Left cardiac atrium (tissue), 4 donors: Measurements from ENCODE around the gene ADGRL2. TPM values are rescaled to one million over a fixed set of nuclear protein-coding genes. Genes with fewer than 3 reads are reported as not detected.

Source experiments
- ATAC-seq, 2 donors: fragments of 200-7000 bp; cut with Tn5 transposase; one replicate each; pipeline ENCODE4 v1.9.1; 2020; ENCODE audit warnings: mild to moderate bottlenecking in 2 of 2, moderate library complexity in 2 of 2
- DNase-seq: peaks from one replicate; pipeline ENCODE4 v3.0.0-alpha.2; 2020
- intact Hi-C, 2 donors: fragments of 100-400 bp; cut with DNase I; formaldehyde crosslinking; loops; one replicate each; pipeline versions ENCODE4 v1.14.1 to v1.15.1; 2022 to 2023
- long read RNA-seq: library from polyadenylated mRNA; unstranded; transcript quantifications from one replicate; pipeline ENCODE4 v2.0.0, GENCODE V29; 2021
- total RNA-seq, 2 donors: library from RNA; stranded (reverse); fragmentation: NEBNext Ultra II Directional; extraction: Animal tissue kit (Norgen Biotek cat#: 25700); gene quantifications; one replicate each; pipeline ENCODE4 v1.2.1, GENCODE V29; 2021
- donor health status: DM: no; HTN: yes; CAD: no.
- donor health status: DM: no; HTN: yes; CAD: no; lungs with severe emphysema.
- donor health status: DM: yes; HTN: yes; CAD: no.
- donor health status: Dilated cardiomyopathy.

ADGRL2 gene
- 10 to 100 TPM; 57.4 to 64.4 TPM for total RNA-seq
- long read RNA-seq, partial matches to known transcripts: 5 of 17 reads
- long read RNA-seq, other reads (novel, unspliced or antisense): 12 of 17 reads

DNA sequence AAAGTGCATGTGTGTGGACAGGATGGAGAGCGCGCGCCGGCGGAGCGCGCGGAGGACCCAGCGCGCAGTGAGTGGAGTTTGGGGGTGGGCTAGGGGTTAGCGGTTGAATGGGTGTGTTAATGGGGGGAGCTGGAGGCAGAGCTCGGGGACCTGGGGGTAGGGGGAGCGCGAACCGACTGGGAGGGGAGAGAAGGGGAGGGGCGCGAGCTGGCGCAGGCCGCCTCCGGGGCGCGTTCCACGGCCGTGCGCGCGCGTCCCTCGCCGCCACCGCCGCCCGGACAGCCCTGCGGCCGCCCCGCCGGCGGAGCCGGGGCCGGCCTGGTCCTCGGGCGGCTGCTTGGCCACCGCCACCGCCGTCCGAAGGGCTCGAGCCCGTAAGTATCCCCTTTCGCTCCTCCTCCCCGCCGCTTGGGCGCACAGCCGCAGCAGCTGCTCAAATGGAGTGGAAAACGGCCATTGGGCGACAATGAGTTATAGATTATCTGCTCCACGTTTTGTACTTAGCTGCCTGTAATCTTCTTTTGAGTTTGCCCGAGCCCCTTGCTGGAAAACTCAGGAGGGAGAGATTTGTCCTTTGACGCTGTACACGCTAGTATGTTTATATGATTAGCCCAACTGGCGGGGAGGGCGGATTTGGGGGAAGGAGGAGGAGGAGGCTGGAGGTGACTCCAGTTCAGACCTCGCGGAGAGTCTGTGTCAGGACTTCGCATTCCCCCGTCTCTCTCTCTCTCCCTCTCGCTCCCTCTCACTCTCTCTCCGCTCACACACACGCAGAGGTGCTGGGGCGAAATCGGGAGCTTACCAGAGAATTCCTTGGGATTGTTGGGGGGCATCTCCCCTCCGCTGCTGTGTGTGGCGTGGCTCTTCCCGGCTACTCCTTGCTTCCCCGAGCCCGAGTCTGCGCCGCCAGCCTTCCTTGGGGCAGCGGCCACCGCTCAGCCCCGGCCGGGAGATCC lies at the start of gene ADGRL2:
Gene ADGRL2, plus strand, starts transcription at position 240 of the 956 bp plus-strand sequence. CDS start 36,051 bp downstream, outside the sequence.
- DNase-seq (peak; percentile 78), ATAC-seq (peak; percentile 83 to 90)
- intact Hi-C loops: loop anchor here in 1 of 2 donors (2.0 kb wide), 1 partner anchor 494 kb away; no protein-coding TSS in a partner anchor

DNA sequence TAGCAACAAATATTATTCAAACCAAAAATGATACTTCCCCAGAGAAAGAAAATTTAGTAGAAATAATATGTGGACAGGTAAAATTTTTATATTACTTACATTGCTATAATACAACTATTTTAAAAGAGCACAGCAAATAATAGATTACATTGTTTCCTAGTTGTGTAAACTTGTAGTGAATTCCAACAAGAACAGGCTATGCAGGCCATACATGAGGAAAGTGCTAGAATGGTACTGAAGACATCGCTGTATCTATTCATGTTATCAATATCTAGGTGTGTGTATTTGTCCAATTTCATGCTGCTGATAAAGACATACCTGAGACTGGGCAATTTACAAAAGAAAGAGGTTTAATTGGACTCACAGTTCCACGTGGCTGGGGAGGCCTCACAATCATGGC lies 47.9 kb upstream of the ADGRL2 start:
- ATAC-seq: no peak
- DNase-seq: no peak
- intact Hi-C loops: no loop called here

DNA sequence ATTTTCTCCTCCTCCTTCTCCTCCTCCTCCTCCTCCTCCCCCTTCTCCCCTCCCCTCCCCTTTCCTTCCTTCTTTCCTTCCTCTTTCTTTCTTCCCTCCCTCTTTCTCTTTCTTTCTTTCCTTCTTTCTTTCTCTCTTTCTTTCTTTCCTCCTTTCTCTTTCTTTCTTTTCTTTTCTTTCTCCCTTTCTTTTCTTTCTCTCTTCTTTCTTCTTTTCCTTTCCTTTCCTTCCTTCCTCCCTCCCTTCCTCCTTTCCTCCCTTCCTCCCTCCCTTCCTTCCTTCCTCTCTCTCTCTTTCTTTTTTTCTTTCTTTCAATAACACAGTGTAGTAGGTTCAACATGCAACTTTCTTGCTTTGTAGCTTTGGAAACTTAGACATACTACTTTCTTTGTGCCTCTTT lies 46.3 kb upstream of the ADGRL2 start:
- ATAC-seq: no peak
- intact Hi-C loops: no loop called here
- DNase-seq: no peak

DNA sequence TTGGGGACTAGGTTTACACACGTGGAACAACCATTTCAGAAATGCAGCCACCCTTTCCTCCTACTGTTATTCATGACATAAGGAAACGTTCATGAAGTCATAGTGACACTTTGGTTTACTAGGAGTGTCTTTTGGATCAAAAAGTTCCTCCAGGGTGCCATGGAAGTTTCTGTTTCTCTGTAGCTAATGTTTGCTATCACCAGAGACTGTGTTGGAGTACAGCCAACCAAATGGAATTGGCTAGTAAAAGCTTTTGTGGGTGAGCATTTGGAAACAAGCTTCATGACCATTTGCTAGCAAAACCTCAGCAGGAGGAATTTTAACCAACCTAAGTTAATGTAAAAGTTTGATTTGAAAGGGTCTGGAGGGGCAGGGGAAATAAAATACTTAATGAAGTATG lies 43.9 kb upstream of the ADGRL2 start:
- no peak for DNase-seq
- intact Hi-C loops: no loop called here
- peak in 1 of 2 donors; percentile 38 for ATAC-seq

- DNase-seq: no peak
- intact Hi-C loops: no loop called here
- peak in 1 of 2 donors; percentile 48 for ATAC-seq
These were observed 43.2 kb upstream of the ADGRL2 start for GRCh38 chr1:81757398-81758020.

GRCh38 chr1:81758181-81758580 lies 42.6 kb upstream of the ADGRL2 start:
- DNase-seq: no peak
- intact Hi-C loops: no loop called here
- no peak for ATAC-seq

DNA sequence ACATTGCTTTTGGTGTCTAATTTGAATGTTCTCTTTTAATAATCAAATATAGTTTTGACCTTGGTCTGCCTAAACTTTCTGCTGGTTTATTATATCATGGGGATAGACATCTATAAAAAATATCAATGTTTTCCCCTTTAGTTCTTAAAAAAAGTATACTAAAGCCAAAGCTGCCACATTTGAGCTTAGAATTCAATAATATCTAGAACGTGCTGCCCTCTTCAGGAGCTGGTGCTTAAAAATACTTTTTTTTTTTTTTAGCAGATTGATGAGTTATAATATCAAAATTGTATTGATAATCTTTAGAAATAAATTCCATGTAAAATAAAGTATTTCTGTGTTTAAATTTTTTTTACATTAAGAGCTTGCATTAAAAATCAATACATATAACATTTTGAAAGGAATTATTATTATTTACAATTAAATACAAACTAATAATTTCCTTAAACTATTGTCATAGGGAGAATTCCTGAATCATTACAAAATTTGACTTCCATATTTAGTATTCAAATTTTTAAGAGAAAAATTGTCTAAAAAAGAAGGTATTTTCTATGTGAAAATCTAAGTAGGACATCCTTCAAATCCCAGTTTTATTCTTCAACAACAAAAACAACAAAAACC lies 40.1 kb upstream of the ADGRL2 start:
- intact Hi-C loops: loop anchor here in 1 of 2 donors (10.0 kb wide), 2 partner anchors 206 to 456 kb away; no protein-coding TSS in a partner anchor
- DNase-seq (no peak), ATAC-seq (no peak)

DNA sequence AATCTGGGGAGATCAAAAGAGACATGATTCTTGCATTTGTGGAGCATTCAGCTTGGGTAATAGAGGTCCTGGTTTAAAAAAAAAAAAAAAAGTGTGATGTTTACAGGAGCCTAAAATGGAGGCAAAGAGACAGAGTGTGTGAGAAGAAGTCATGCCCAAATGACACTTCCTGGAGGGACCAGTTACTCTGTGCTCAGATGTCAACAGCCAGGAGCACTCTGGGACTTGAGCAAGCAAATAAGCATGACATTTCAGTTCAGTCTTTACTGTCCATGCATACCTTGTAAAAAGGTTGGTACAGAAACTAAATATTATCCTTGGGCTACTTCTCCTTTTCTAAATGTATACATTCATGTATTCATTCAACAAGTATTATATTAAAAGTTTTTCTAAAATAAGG lies 25.2 kb upstream of the ADGRL2 start:
- no peak for ATAC-seq
- intact Hi-C loops: no loop called here
- no peak for DNase-seq

- DNase-seq (no peak), ATAC-seq (no peak)
- intact Hi-C loops: no loop called here
These were observed 19.9 kb upstream of the ADGRL2 start for GRCh38 chr1:81780705-81781454.

DNA sequence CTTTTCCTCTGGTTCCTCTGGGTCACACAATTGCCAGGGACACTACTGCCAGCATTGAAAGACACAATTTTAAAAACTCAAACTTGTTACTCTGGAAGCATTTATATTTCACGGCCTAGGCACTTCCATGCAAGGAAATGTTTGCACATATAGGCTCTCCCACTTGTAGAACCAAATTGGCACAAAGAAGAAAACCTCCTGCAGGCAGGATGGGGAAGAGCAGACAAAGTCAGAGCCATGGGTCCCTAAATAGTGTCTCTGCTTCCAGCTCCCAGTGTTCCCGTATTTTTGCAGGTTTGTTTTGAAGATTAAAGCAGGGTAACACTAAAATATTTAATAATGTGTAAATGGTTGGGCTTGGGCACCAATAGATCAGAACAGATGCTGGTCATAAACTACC lies 19.0 kb upstream of the ADGRL2 start:
- ATAC-seq (no peak), DNase-seq (no peak)
- intact Hi-C loops: no loop called here

GRCh38 chr1:81792184-81792583 lies 8.6 kb upstream of the ADGRL2 start:
- ATAC-seq (no peak), DNase-seq (no peak)
- intact Hi-C loops: no loop called here

DNA sequence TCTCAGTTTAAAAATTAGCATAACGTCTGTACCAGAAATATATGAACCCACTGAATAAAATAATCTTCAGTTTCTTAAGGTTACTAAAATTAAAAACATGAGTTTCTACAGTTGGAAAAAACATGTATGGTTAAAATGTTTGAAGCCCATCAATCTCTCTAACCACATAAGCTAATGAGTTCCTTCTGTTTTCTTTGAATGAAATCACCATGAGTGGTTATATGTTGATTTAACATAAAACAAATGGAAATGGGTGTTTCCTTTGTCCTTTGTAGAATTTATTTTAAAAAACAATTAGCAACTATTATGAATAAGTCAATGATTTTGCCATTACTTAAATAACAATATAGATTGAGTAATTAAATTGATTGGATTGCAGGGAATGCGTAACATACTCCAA lies 3.0 kb upstream of the ADGRL2 start:
- intact Hi-C loops: no loop called here
- DNase-seq: no peak
- ATAC-seq: no peak

DNA sequence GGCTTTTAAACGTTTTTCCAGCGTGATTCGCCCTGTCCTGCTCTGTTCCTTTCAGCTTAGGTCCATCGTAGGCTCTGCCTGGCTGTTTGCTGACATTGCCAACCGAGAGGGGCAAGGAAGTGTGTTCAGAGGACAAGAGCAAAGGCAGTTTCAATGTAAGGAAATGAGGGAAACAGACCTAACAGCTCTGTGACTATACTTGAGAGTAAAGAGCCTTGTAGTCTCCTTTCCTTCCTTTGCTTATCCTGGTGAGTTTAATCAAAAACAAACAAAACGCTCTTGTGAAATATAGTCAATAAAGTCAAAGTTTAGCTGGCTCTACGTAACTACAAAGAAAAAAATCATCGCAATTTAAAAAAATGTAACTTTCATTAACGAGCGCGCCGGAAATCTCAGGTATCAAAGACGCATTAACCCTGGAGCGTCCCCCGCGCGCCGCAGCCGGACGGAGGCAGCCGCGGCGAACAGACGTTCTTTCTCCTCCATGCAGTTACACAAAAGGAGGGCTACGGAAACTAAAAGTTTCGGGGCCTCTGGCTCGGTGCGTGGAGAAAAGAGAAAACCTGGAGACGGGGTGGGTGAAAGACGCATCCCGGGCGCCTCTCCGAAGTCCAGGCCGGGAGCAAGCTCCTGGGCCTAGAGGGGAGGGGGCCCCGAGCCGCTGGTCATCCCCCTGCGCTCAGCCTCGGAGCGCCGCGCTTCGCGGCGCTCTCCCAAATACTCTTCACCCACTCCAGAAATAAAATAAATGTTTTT lies 617 bp upstream of the ADGRL2 start:
- ATAC-seq: peak; percentile 12 to 23
- peak; percentile 67 for DNase-seq
- intact Hi-C loops: loop anchor here in 1 of 2 donors (2.0 kb wide), 1 partner anchor 493 kb away; no protein-coding TSS in a partner anchor

- ATAC-seq: peak; percentile 46 to 53
- intact Hi-C loops: loop anchor here in 1 of 2 donors (2.0 kb wide), 1 partner anchor 495 kb away; no protein-coding TSS in a partner anchor
- peak; percentile 40 for DNase-seq
These were observed 1.1 kb downstream of the ADGRL2 start for GRCh38 chr1:81801651-81802456.

- intact Hi-C loops: no loop called here
- no peak for ATAC-seq
These were observed 1.6 kb downstream of the ADGRL2 start for GRCh38 chr1:81802457-81802706.

DNA sequence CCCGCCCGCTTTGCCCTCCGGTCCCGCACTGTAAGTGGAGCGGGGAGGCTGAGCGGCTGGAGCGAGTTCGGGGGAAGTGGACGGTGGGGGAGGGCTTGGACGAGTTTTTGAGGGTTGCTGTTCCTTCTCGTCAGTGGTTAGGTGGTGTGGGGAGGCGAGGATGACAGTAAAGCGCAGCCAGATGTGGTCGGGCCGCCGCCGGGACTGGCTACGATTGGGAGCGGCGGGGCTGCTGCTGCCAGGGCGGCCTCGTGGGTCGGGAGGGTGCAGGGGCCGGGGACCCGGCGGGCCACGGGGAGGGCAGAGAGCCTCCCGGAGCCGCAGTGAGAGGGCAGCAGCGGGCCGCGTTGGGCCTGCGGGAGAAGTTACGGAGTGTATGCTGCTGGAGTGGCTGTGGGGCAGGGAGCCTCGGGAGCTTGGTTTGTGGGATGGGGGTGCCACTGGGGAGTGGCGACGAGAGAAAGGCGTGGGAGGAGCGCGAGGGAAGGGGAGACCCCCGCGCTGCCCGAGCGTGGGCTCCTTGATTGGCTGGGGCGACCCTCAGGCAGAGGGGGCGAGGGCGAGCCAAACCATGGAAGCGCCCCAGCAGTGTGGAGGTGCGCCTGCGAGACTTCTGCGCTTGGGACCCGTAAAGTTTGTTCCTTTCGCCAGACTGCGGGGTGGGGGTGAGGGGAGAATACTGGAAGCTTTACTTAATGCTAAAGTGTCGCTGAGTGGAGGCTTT lies 2.1 kb downstream of the ADGRL2 start:
- peak; percentile 74 to 83 for ATAC-seq
- intact Hi-C loops: no loop called here
- DNase-seq: peak; percentile 78

More at GRCh38 chr1:81802457-81802706, 1.6 kb downstream of the ADGRL2 start:
- no peak for DNase-seq
